OCI-LY3 (cell line): ENCODE data around the gene GALNT10.

Experiments
- EZH2phosphoT487 ChIP-seq: fragments of 200-600 bp; shearing (Covaris generic); IDR thresholded peaks from 2 replicates; pipeline ENCODE4 v1.6.1; 2018; ENCODE audit warnings: antibody characterized with exemption, mixed run types, low read depth
- TF ChIP-seq, protein P1 (sequence below): fragments of 200-600, 300-600 bp; sonication (generic); IDR thresholded peaks from 2 replicates; pipeline ENCODE4 v1.5.1; 2014; ENCODE audit warnings: antibody characterized with exemption, low read length, low read depth

DNA sequence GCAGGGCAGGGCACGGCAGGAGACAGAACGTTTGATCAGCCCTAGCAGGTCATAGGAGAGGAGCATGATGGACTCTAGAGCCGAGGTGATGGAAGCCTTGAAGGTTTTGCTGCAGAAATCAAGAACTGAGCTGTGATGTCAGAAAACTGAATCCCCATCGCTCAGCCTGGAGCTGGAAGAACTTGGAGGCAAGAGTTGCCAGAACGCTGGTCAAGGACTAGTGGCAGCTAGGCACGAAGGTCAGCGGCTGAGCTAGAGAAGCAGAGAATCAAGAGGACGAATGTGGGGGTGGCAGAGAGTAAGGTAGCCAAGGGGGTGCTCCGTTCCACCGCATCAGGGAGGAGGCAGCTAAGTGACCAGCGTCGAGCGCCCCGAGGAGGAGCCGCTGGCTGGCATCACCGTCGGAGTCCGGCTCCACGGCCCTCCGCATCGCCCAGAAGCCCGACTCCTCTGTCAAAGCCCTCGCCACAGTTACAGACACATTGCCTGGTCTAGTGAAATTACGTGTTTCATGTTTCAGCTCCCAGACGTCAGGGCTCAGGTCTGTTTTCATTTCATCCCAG lies 1.2 kb upstream of the GALNT10 start:
- TF ChIP-seq, protein P1, sequence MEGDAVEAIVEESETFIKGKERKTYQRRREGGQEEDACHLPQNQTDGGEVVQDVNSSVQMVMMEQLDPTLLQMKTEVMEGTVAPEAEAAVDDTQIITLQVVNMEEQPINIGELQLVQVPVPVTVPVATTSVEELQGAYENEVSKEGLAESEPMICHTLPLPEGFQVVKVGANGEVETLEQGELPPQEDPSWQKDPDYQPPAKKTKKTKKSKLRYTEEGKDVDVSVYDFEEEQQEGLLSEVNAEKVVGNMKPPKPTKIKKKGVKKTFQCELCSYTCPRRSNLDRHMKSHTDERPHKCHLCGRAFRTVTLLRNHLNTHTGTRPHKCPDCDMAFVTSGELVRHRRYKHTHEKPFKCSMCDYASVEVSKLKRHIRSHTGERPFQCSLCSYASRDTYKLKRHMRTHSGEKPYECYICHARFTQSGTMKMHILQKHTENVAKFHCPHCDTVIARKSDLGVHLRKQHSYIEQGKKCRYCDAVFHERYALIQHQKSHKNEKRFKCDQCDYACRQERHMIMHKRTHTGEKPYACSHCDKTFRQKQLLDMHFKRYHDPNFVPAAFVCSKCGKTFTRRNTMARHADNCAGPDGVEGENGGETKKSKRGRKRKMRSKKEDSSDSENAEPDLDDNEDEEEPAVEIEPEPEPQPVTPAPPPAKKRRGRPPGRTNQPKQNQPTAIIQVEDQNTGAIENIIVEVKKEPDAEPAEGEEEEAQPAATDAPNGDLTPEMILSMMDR = no peak
- no peak for TF ChIP-seq EZH2phosphoT487
